Type B pancreatic cell (in vitro differentiated cells): ENCODE data around the gene SLC25A40. TPM values are rescaled to one million over a fixed set of nuclear protein-coding genes. Genes with fewer than 3 reads are reported as not detected.
"Not testable (repeated sequence)": the region's sequence is repeated elsewhere in the genome, so short reads cannot be mapped to it uniquely, and the experiment has no call there.

Experiments
- DNase-seq: peaks from one replicate; pipeline ENCODE4 v3.0.0; 2021; ENCODE audit warnings: mixed read lengths; ENCODE audit not compliant: unreplicated experiment; ENCODE audit errors: extremely low spot score
- H3K27ac Mint-ChIP-seq: 2 replicates; pipeline ENCODE4 v1.8.0; 2021; ENCODE audit warnings: mild to moderate bottlenecking, mixed read lengths
- H3K27me3 Mint-ChIP-seq: 2 replicates; pipeline ENCODE4 v1.8.0; 2021; ENCODE audit warnings: mixed read lengths
- H3K36me3 Mint-ChIP-seq: 2 replicates; pipeline ENCODE4 v1.8.0; 2021; ENCODE audit warnings: mixed read lengths
- H3K4me1 Mint-ChIP-seq: one replicate; pipeline ENCODE4 v1.8.0; 2021; ENCODE audit warnings: mixed read lengths; ENCODE audit not compliant: unreplicated experiment
- H3K4me3 Mint-ChIP-seq: 2 replicates; pipeline ENCODE4 v1.8.0; 2021; ENCODE audit warnings: mild to moderate bottlenecking, mixed read lengths
- H3K9me3 Mint-ChIP-seq: 2 replicates; pipeline ENCODE4 v1.8.0; 2021; ENCODE audit warnings: mixed read lengths
- CTCF ChIP-seq: fragments of 200-600 bp; sonication (generic); conservative IDR thresholded peaks from 2 replicates; pipeline ENCODE4 v1.5.0; 2021; ENCODE audit warnings: antibody characterized with exemption, mild to moderate bottlenecking
- long read RNA-seq: library from polyadenylated mRNA; unstranded; transcript quantifications from one replicate; pipeline ENCODE4 v2.0.0, GENCODE V29; 2020
- total RNA-seq: library from RNA; stranded (reverse); gene quantifications from 2 replicates; pipeline ENCODE4 v1.2.1, GENCODE V29; 2021; ENCODE audit warnings: low replicate concordance

The SLC25A40 gene
- total RNA-seq, result 12.9 and 21.9 TPM in 2 replicates
- long read RNA-seq, full-length matches to known transcripts, result 9 of 18 reads
- long read RNA-seq, partial matches to known transcripts, result 2 of 18 reads
- long read RNA-seq, other reads (novel, unspliced or antisense), result 7 of 18 reads

- Mint-ChIP-seq H3K4me3 (peak within 1 kb of the TSS; percentile 95), H3K27ac (peak within 1 kb of the TSS; percentile 98), H3K9me3 (peaks cover 9% of the 10 kb centered on the region), H3K4me1 (peaks cover 30% of the 10 kb centered on the region), H3K36me3 (peaks cover 33% of the 10 kb centered on the region), H3K27me3 (no peaks in the 10 kb centered on the region)
- TF ChIP-seq CTCF, result no peak
- peak; percentile 98 for DNase-seq
These were observed at the start of gene SLC25A40, which contains the start of gene DBF4 for GRCh38 chr7:87876040-87876868. Gene SLC25A40 (minus strand): TSS chr7:87876360. CDS start chr7:87858727, 17,633 bp downstream. Gene DBF4 (plus strand): TSS chr7:87876493. CDS start chr7:87876733, 240 bp downstream.

- H3K27me3 Mint-ChIP-seq, H3K4me3 Mint-ChIP-seq, DNase-seq, H3K27ac Mint-ChIP-seq, H3K36me3 Mint-ChIP-seq, H3K9me3 Mint-ChIP-seq, H3K4me1 Mint-ChIP-seq: not testable (repeated sequence)
These were observed 46.7 kb upstream of the SLC25A40 start for GRCh38 chr7:87922759-87923395.

- no peak for TF ChIP-seq CTCF
- no peaks in the 10 kb centered on the region for H3K27me3 Mint-ChIP-seq
These were observed 44.4 kb upstream of the SLC25A40 start for GRCh38 chr7:87920578-87920977.

GRCh38 chr7:87919875-87920274 is 43.7 kb upstream of the SLC25A40 start:
- Mint-ChIP-seq H3K27me3 (no peaks in the 10 kb centered on the region), H3K4me3 (no peak overlapping the region), H3K27ac (no peak overlapping the region), H3K4me1 (no peaks in the 10 kb centered on the region), H3K36me3 (no peaks in the 10 kb centered on the region), H3K9me3 (no peaks in the 10 kb centered on the region)
- no peak for TF ChIP-seq CTCF
- no peak for DNase-seq

More at GRCh38 chr7:87920578-87920977, 44.4 kb upstream of the SLC25A40 start:
- Mint-ChIP-seq H3K9me3 (no peaks in the 10 kb centered on the region), H3K4me3 (no peak overlapping the region), H3K36me3 (no peaks in the 10 kb centered on the region), H3K27ac (no peak overlapping the region), H3K4me1 (no peaks in the 10 kb centered on the region)
- DNase-seq, result no peak

- TF ChIP-seq CTCF, result no peak
- Mint-ChIP-seq H3K4me1 (no peaks in the 10 kb centered on the region), H3K9me3 (no peaks in the 10 kb centered on the region)
These were observed 42.6 kb upstream of the SLC25A40 start for GRCh38 chr7:87918740-87919139.

GRCh38 chr7:87912121-87912520 is 36.0 kb upstream of the SLC25A40 start:
- H3K27me3 Mint-ChIP-seq, result no peaks in the 10 kb centered on the region
- H3K4me3 Mint-ChIP-seq, result no peak overlapping the region
- no peaks in the 10 kb centered on the region for H3K4me1 Mint-ChIP-seq
- H3K36me3 Mint-ChIP-seq, result peaks cover 7% of the 10 kb centered on the region
- no peaks in the 10 kb centered on the region for H3K9me3 Mint-ChIP-seq
- TF ChIP-seq CTCF, result no peak
- no peak for DNase-seq
- no peak overlapping the region for H3K27ac Mint-ChIP-seq

More at GRCh38 chr7:87918740-87919139, 42.6 kb upstream of the SLC25A40 start:
- H3K4me3 Mint-ChIP-seq, result no peak overlapping the region
- H3K27ac Mint-ChIP-seq, result no peak overlapping the region
- no peaks in the 10 kb centered on the region for H3K27me3 Mint-ChIP-seq
- no peaks in the 10 kb centered on the region for H3K36me3 Mint-ChIP-seq
- no peak for DNase-seq

- not testable (repeated sequence) for H3K4me1 Mint-ChIP-seq
These were observed 32.7 kb upstream of the SLC25A40 start for GRCh38 chr7:87908814-87909213.

GRCh38 chr7:87907136-87907906 is 31.2 kb upstream of the SLC25A40 start:
- H3K4me1 Mint-ChIP-seq, H3K9me3 Mint-ChIP-seq, H3K27ac Mint-ChIP-seq, DNase-seq, H3K27me3 Mint-ChIP-seq, H3K4me3 Mint-ChIP-seq: not testable (repeated sequence)
- peaks cover 13% of the 10 kb centered on the region for H3K36me3 Mint-ChIP-seq

More at GRCh38 chr7:87908814-87909213, 32.7 kb upstream of the SLC25A40 start:
- H3K36me3 Mint-ChIP-seq, result peaks cover 13% of the 10 kb centered on the region
- not testable (repeated sequence) for H3K27ac Mint-ChIP-seq, H3K27me3 Mint-ChIP-seq, H3K9me3 Mint-ChIP-seq, H3K4me3 Mint-ChIP-seq, DNase-seq
